Upper lobe of right lung (tissue), 1 donor: ENCODE results near the gene SHANK3. TPM values are rescaled to one million over a fixed set of nuclear protein-coding genes. Genes with fewer than 3 reads are reported as not detected.

Source experiments
- ATAC-seq: fragments of 200-7000 bp; cut with Tn5 transposase; one replicate; pipeline ENCODE4 v1.9.1; 2020; ENCODE audit warnings: mild to moderate bottlenecking, moderate library complexity
- DNase-seq: peaks from one replicate; pipeline ENCODE4 v3.0.0-alpha.2; 2020
- H3K27ac ChIP-seq: fragments of 200-600 bp; one replicate; pipeline ENCODE4 v1.8.0; 2022
- H3K27me3 ChIP-seq: fragments of 200-600 bp; one replicate; pipeline ENCODE4 v1.8.0; 2022; ENCODE audit warnings: mild to moderate bottlenecking
- H3K36me3 ChIP-seq: fragments of 200-600 bp; one replicate; pipeline ENCODE4 v1.8.0; 2022
- H3K4me1 ChIP-seq: fragments of 200-600 bp; one replicate; pipeline ENCODE4 v1.8.0; 2022
- H3K4me3 ChIP-seq: fragments of 200-600 bp; one replicate; pipeline ENCODE4 v1.8.0; 2022; ENCODE audit warnings: mild to moderate bottlenecking
- H3K9me3 ChIP-seq: fragments of 200-600 bp; one replicate; pipeline ENCODE4 v1.8.0; 2022
- CTCF ChIP-seq: fragments of 200-600 bp; IDR thresholded peaks from one replicate; pipeline ENCODE4 v1.8.0; 2022; ENCODE audit warnings: antibody characterized with exemption
- intact Hi-C: fragments of 100-400 bp; cut with DNase I; formaldehyde crosslinking; loops from one replicate; pipeline ENCODE4 v1.11.0; 2022
- total RNA-seq: library from RNA; stranded (reverse); fragmentation: NEBNext Ultra II Directional; extraction: Animal tissue kit (Norgen Biotek cat#: 25700); gene quantifications from one replicate; pipeline ENCODE4 v1.2.1, GENCODE V29; 2021
- donor health status: DM: no; HTN: yes; CAD: no; lungs with severe emphysema.

SHANK3 gene
- total RNA-seq, 1 donor from 2014 or later: 59.9 TPM

DNA sequence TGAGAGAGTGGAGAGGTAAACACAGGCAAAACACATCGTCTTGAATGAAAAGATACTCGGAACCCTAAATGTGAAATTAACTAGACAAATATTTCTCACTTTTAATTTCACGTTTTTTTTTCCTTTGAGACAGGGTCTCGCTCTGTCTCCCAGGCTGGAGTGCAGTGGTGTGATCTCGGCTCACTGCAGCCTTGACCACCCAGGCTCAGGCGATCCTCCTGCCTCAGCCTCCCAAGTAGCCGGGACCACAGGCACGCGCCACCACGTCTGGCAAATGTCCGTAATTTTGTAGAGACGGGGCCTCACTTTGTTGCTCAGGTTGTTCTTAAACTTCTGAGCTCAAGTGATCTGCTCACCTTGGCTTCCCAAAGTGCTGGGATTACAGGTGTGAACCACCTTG lies 7.4 kb upstream of the SHANK3 start:
- no peak for TF ChIP-seq CTCF
- Histone ChIP-seq H3K4me1 (no peaks in the 10 kb centered on the region), H3K27me3 (no peaks in the 10 kb centered on the region), H3K9me3 (no peaks in the 10 kb centered on the region), H3K36me3 (no peaks in the 10 kb centered on the region), H3K4me3 (no peak overlapping the region), H3K27ac (no peak overlapping the region)
- ATAC-seq: no peak
- intact Hi-C loops: no loop called here
- DNase-seq: no peak

- no peaks in the 10 kb centered on the region for H3K9me3 ChIP-seq
- DNase-seq: no peak
- no peaks in the 10 kb centered on the region for H3K36me3 ChIP-seq
- intact Hi-C loops: no loop called here
- no peak overlapping the region for H3K27ac ChIP-seq
- H3K4me1 ChIP-seq: no peaks in the 10 kb centered on the region
- TF ChIP-seq CTCF: no peak
- no peak for ATAC-seq
- no peak overlapping the region for H3K4me3 ChIP-seq
- no peaks in the 10 kb centered on the region for H3K27me3 ChIP-seq
Observed at GRCh38 chr22:50665738-50666137, 6.9 kb upstream of the SHANK3 start.

DNA sequence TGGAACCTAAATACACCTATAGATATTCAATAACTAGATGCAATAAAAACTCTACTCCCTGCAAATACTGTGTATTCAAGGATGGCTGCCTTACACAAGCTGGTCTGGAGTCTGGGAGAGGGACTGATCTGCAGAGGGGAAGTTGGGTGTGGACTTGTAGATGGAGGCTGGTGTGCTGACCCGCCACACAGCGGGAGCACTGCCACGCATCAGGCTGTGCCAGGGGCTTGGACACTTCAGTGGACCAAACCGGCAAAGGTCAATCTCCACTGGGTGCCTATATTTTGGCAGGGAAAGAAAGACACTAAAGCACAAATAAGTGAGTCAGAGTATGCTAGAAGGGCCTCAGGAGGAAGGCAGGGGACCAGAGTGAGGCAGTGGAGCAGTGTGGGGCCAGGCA lies 2.1 kb upstream of the SHANK3 start:
- H3K9me3 ChIP-seq: no peaks in the 10 kb centered on the region
- peak overlapping the region; percentile 86 for H3K27ac ChIP-seq
- intact Hi-C loops: no loop called here
- ATAC-seq (no peak), DNase-seq (no peak)
- TF ChIP-seq CTCF: no peak
- no peaks in the 10 kb centered on the region for H3K4me1 ChIP-seq
- no peak overlapping the region for H3K4me3 ChIP-seq
- no peaks in the 10 kb centered on the region for H3K36me3 ChIP-seq
- peaks cover 17% of the 10 kb centered on the region for H3K27me3 ChIP-seq

- H3K4me3 ChIP-seq: no peak overlapping the region
- H3K27me3 ChIP-seq: peaks cover 17% of the 10 kb centered on the region
- H3K27ac ChIP-seq: peak overlapping the region; percentile 86
- intact Hi-C loops: no loop called here
- TF ChIP-seq CTCF: no peak
- no peaks in the 10 kb centered on the region for H3K36me3 ChIP-seq
- H3K9me3 ChIP-seq: no peaks in the 10 kb centered on the region
- DNase-seq: no peak
- ATAC-seq: no peak
- no peaks in the 10 kb centered on the region for H3K4me1 ChIP-seq
Observed at GRCh38 chr22:50670914-50671538, 1.6 kb upstream of the SHANK3 start.

DNA sequence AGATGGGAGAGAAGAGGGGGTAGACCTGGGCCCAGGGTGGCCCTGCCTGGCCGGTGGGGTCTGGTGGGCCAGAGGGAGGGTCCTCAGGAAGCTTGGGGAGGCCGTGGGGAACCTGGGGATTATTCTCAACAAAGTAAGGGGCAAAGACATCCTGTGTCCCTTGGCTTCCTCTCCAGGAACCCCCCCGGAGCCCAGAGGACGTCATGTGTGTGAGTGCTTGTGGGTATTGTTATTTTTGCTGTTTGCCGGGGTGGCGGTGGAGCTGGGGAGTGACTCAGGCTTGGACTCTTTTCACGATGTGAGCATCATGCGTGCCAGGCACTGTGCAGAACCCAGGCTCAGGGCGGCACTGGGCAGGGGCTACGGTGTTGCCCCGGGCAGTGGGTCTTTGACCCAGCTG lies 982 bp upstream of the SHANK3 start:
- Histone ChIP-seq H3K36me3 (no peaks in the 10 kb centered on the region), H3K4me1 (no peaks in the 10 kb centered on the region), H3K27me3 (peaks cover 17% of the 10 kb centered on the region), H3K4me3 (no peak overlapping the region), H3K27ac (peak overlapping the region; percentile 86), H3K9me3 (no peaks in the 10 kb centered on the region)
- no peak for DNase-seq
- ATAC-seq: no peak
- intact Hi-C loops: no loop called here
- TF ChIP-seq CTCF: no peak

- intact Hi-C loops: no loop called here
- Histone ChIP-seq H3K27ac (peak overlapping the region; percentile 86), H3K27me3 (peaks cover 17% of the 10 kb centered on the region), H3K4me1 (no peaks in the 10 kb centered on the region), H3K36me3 (no peaks in the 10 kb centered on the region), H3K4me3 (no peak overlapping the region), H3K9me3 (no peaks in the 10 kb centered on the region)
- ATAC-seq (no peak), DNase-seq (no peak)
- TF ChIP-seq CTCF: no peak
Observed at GRCh38 chr22:50672041-50672440, 582 bp upstream of the SHANK3 start.
